ENCODE results near the gene RRP9.
"Not testable (repeated sequence)": the region's sequence is repeated elsewhere in the genome, so short reads cannot be mapped to it uniquely, and the experiment has no call there.

RRP9 gene

DNA sequence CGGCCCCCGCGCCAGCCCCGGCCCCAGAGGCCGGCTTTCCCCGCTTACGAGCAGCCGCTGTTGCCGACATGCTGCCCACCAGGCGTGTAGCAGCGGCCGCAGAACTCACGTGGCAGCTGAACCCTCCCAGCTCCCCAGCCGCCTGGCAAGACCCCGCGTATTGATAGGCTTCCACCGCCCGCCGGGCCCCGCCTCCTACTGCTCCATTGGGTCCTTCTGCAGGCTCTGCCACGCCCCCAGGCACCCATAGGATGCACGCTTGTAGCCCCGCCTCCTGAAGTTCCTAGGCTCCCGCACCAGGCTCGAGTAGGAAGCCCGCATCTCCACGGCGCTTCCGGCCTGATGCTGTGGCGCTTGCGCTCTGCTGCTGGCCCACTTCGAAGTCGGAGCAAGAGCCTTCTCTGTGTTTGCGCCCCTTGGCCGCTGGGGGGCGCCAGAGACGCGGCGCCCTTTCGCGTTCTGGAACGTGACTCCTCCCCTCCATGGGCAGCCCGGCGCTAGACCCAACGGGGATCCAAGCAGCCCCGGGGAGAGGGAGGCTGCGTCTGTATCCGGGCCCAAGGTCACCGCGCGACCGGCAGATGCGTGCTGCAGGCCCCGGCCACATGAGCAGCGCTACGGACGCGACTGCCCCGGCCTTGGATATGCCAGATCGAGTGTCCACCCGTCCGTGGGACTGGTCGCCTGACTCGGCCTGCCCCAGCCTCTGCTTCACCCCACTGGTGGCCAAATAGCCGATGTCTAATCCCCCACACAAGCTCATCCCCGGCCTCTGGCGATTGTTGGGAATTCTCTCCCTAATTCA is at the start of gene RRP9, which contains the start of gene PARP3:
TSS of gene RRP9 (minus strand) at position 107 of the 805 bp plus-strand sequence. CDS start at position 70, 37 bp downstream.
TSS of gene PARP3 (plus strand) at position 566 of the 805 bp plus-strand sequence. CDS start 993 bp downstream, outside the sequence.
- in situ Hi-C loops (cut with HindIII; ENCODE audit: low sequenced_read_pairs) = no loop called here
- TF ChIP-seq, protein P1, sequence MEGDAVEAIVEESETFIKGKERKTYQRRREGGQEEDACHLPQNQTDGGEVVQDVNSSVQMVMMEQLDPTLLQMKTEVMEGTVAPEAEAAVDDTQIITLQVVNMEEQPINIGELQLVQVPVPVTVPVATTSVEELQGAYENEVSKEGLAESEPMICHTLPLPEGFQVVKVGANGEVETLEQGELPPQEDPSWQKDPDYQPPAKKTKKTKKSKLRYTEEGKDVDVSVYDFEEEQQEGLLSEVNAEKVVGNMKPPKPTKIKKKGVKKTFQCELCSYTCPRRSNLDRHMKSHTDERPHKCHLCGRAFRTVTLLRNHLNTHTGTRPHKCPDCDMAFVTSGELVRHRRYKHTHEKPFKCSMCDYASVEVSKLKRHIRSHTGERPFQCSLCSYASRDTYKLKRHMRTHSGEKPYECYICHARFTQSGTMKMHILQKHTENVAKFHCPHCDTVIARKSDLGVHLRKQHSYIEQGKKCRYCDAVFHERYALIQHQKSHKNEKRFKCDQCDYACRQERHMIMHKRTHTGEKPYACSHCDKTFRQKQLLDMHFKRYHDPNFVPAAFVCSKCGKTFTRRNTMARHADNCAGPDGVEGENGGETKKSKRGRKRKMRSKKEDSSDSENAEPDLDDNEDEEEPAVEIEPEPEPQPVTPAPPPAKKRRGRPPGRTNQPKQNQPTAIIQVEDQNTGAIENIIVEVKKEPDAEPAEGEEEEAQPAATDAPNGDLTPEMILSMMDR (IDR thresholded peaks at IDR 0.05; ENCODE audit: low read depth, low read length, missing control alignments) = peak; percentile 99
- peak; percentile 99 for DNase-seq (ENCODE audit: low read depth)
- peak within 1 kb of the TSS; percentile 73 for H3K4me3 ChIP-seq (ENCODE audit: low read depth, low read length)

- DNase-seq (ENCODE audit: low read depth) = not testable (repeated sequence)
Measured at GRCh38 chr3:51990501-51990971, 48.8 kb upstream of the RRP9 start.

DNA sequence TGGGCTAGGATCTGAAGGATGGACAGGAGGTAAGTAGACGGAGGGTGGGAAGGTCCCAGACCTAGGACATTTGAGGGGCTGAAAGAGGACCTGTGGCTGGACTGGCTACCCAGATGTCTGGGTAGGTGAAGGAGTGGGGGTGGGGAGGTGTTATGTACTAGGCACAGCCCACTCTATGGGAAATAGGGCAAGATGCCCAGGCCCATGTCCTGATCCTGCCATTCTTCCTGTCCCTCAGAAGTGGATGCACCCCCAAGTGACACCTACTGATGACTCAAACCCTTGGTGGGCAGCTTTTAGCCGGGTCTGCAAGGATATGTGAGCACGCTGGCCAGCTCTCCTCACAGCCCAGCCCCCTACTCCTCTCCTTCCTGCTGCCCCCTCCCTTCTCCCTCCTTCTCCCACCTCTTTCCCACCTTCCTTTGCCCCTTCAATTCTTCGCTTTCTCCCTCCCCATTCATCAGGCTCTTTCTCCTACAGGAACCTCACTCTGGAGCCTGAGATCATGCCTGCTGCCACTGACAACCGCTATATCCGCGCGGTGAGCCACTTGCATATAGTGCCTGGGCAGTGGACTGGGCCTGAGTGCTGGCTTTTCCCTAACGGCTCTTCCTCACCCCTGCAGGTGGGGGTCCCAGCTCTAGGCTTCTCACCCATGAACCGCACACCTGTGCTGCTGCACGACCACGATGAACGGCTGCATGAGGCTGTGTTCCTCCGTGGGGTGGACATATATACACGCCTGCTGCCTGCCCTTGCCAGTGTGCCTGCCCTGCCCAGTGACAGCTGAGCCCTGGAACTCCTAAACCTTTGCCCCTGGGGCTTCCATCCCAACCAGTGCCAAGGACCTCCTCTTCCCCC is 46.8 kb upstream of the RRP9 start:
- in situ Hi-C loops (cut with HindIII; ENCODE audit: low sequenced_read_pairs) = no loop called here
- no peak overlapping the region for H3K4me3 ChIP-seq (ENCODE audit: low read depth, low read length)
- DNase-seq (ENCODE audit: low read depth) = no peak
- TF ChIP-seq, protein P1 (IDR thresholded peaks at IDR 0.05; ENCODE audit: low read depth, low read length, missing control alignments) = no peak

More at GRCh38 chr3:51990501-51990971, 48.8 kb upstream of the RRP9 start:
- H3K4me3 ChIP-seq (ENCODE audit: low read depth, low read length) = not testable (repeated sequence)
- in situ Hi-C loops (cut with HindIII; ENCODE audit: low sequenced_read_pairs) = loop anchor here (5.0 kb wide), 3 partner anchors 57 to 157 kb away; no protein-coding TSS in a partner anchor

DNA sequence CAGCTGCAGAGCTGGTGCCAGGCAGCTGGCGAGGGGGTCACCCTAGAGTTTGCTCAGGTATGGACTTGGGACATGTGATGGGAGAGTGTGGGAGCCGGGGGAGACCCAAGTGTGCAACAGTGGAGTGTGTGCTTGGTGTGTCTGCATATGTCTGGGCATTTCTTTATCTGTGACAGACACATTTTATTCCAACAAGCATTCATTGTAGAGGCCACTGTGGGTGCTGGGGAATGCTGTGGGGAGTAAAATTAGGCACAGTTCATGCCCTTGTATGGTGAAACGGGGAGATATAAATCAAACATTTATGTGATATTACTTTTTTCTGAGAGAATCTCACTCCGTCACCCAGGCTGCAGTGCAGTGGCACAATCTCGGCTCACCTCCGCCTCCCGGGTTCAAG is 45.9 kb upstream of the RRP9 start:
- in situ Hi-C loops (cut with HindIII; ENCODE audit: low sequenced_read_pairs) = no loop called here
- no peak overlapping the region for H3K4me3 ChIP-seq (ENCODE audit: low read depth, low read length)
- no peak for DNase-seq (ENCODE audit: low read depth)
- TF ChIP-seq, protein P1 (IDR thresholded peaks at IDR 0.05; ENCODE audit: low read depth, low read length, missing control alignments) = no peak

GRCh38 chr3:51986010-51986947 is 44.6 kb upstream of the RRP9 start:
- in situ Hi-C loops (cut with HindIII; ENCODE audit: low sequenced_read_pairs) = no loop called here
- no peak overlapping the region for H3K4me3 ChIP-seq (ENCODE audit: low read depth, low read length)
- TF ChIP-seq, protein P1 (IDR thresholded peaks at IDR 0.05; ENCODE audit: low read depth, low read length, missing control alignments) = no peak
- no peak for DNase-seq (ENCODE audit: low read depth)

GRCh38 chr3:51985063-51985462 is 43.4 kb upstream of the RRP9 start:
- TF ChIP-seq, protein P1 (IDR thresholded peaks at IDR 0.05; ENCODE audit: low read depth, low read length, missing control alignments) = no peak
- no peak overlapping the region for H3K4me3 ChIP-seq (ENCODE audit: low read depth, low read length)
- DNase-seq (ENCODE audit: low read depth) = no peak
- in situ Hi-C loops (cut with HindIII; ENCODE audit: low sequenced_read_pairs) = no loop called here

Data from astrocyte of the cerebellum (primary cell).